ENCODE data around the gene ADAM19.

Gene ADAM19, protein sequence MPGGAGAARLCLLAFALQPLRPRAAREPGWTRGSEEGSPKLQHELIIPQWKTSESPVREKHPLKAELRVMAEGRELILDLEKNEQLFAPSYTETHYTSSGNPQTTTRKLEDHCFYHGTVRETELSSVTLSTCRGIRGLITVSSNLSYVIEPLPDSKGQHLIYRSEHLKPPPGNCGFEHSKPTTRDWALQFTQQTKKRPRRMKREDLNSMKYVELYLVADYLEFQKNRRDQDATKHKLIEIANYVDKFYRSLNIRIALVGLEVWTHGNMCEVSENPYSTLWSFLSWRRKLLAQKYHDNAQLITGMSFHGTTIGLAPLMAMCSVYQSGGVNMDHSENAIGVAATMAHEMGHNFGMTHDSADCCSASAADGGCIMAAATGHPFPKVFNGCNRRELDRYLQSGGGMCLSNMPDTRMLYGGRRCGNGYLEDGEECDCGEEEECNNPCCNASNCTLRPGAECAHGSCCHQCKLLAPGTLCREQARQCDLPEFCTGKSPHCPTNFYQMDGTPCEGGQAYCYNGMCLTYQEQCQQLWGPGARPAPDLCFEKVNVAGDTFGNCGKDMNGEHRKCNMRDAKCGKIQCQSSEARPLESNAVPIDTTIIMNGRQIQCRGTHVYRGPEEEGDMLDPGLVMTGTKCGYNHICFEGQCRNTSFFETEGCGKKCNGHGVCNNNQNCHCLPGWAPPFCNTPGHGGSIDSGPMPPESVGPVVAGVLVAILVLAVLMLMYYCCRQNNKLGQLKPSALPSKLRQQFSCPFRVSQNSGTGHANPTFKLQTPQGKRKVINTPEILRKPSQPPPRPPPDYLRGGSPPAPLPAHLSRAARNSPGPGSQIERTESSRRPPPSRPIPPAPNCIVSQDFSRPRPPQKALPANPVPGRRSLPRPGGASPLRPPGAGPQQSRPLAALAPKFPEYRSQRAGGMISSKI

DNA sequence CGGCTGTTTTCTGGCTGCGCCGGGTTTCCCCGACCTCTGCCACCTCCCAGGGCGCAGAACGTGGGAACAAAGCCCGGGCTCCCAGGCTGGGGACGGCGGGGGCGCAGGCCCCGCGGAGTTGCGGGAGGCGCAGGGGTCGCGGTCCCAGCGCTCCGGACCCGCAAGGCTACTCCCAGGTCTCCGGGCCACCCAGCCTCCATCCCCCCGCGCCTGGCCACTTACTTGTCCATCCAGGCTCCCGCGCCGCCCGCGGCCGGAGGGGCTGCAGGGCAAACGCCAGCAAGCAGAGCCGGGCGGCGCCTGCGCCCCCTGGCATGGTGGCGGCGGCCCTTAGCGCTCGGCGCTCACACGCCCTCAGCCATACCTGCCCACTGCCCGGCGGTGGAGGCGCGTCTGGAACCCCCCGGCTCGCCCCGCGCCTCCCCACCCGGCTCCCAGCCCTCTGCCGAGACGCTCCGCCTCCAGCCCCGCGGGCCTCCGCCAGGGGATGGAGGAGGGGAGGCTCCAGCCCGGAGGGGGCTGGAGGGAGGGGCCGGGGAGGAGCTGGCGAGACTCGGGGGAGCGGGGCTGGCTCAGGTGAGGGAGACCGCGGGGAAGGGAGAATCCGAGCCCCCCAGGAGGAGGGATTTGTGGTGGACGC is at the start of gene ADAM19:
Gene ADAM19, minus strand, starts transcription at position 395 of the 640 bp plus-strand sequence. Its CDS starts 79 bp downstream, at position 316.
- peak; percentile 67 for DNase-seq

DNA sequence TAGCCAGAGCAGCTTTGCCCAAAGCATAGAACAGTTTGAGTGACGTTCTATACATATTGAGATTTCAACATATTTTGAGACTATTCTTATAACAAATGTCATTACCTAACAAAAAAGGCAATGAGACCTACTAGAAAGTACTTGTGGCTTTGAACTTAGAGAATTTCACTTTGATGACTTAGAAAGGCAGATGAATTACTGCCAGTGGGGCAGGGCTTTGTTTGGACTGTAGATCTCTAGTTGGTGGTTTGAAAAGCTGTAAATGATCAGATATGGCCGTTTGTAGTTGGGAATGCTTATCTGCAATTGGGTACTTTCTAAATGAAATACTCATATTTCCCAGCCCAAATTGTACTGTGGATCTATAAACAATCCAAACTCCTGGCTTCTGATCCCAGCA is 48.6 kb upstream of the ADAM19 start:
- DNase-seq = no peak

DNA sequence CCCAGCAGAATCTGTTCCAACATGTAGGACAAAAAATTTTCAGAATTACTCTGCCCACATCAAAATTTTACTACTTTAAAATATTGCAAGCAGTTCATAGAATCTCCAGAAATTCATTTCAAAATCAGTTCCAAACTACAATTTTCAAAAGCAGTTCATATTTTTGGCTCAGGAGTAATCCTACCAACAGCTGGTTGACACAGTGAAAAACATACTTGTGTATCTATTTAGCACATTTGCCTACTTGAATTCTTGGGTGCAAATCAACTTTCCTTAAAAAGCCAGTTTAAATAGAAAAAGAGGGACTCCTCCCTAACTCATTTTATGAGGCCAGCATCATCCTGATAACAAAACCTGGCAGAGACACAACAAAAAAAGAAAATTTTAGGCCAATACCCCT is 45.2 kb upstream of the ADAM19 start:
- DNase-seq = no peak

DNA sequence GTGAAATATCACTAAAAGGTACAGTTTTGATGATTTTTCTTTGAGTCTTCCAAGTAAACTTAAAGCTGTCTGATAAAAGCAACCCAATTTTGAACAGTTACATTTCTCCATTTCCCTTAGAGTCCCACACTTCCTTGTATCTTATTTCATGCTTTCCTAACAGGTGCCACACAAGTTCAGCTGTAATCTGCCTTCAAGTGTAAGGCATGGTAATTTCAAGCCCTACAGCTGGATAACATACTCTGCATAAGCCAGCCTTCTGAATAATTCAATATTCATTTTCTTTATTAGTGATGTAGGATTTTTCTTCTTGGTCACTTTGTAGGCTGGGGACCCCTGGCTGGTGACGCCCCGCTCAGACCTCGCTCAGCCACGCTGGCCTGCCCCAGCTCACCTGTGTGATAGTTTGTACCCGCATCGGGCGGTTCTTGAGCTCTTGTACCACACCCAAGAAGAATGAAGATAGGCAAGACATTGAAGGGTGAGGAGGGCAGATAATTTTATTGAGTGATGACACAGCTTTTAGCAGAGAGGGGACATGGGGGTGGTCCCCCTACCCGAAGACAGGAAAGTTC is 42.7 kb upstream of the ADAM19 start:
- DNase-seq = no peak

DNA sequence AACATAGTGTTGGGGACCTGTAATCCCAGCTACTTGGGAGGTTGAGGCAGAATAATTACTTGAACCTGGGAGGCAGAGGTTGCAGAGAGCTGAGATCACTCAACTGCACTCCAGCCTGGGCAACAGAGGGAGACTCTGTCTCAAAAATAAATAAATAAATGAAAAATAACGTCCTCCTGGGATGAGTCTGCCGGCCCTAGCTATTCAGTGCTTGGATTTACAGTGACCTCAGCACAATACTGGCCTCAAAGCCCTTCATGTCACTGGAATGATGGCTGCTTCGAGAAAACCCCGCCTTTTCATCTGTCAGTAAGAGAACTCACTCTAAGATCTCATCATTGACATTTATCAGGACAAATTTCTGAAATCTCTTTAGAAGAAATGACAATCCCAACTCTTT is 41.2 kb upstream of the ADAM19 start:
- DNase-seq = no peak

DNA sequence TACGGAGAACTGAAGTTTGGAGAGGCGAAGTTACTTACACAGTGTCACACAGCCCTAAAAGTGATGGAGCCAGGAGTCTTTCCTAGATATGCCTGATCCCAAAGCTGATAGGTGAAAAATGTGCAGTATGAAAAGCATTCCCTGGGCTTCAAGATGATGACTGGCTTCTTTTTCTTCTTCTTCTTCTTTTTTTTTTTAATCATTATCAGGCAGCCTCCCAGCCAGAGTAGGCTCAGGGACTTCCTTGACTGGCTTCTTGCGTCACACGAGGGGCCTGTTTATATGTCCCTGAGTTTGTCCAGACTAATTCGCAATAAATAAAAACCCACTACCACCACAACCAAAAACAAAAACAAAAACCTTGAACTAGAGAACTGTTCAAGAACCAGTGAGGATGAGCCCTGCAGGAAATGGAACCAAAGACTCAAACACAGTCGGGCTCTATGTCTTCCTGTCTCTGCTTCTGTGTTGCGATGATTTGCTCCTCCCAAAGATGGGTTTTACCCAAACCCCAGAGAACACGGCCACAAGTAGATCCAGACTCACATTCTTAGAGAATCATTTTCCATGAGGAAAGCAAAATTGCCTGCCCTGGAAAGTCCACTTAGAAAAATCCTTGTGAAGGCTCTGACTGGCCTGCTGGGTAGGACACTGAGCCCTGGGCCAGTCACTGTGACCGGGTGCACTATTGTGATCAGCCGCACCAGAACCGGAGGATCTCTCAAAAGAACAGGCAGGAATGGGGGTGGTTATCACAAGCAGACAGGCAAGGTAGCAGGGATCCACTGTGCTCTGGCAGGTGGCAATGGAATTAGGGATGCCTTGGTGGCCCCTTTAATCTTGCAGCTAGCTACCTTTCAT is 38.0 kb upstream of the ADAM19 start:
- DNase-seq = peak; percentile 42

DNA sequence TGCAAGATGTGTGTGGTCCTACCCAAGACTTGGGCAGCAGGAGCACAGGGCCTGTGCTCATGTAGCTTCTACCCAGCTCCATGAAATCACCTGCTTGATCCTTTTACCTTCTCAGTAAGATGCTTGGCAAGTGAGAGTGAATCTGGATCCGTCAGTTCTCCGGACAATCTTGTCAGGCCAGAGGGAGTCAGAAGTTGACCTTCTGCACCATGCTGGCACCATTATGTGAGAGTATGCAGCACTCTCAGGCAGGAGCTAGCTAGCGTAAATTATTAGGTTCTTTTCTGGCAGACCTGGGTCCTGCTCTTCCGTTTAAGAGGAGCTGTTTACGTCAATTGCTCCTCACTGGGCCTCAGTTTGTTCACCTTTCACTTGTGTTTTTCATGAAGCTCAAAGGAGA is 37.0 kb upstream of the ADAM19 start:
- no peak for DNase-seq

DNA sequence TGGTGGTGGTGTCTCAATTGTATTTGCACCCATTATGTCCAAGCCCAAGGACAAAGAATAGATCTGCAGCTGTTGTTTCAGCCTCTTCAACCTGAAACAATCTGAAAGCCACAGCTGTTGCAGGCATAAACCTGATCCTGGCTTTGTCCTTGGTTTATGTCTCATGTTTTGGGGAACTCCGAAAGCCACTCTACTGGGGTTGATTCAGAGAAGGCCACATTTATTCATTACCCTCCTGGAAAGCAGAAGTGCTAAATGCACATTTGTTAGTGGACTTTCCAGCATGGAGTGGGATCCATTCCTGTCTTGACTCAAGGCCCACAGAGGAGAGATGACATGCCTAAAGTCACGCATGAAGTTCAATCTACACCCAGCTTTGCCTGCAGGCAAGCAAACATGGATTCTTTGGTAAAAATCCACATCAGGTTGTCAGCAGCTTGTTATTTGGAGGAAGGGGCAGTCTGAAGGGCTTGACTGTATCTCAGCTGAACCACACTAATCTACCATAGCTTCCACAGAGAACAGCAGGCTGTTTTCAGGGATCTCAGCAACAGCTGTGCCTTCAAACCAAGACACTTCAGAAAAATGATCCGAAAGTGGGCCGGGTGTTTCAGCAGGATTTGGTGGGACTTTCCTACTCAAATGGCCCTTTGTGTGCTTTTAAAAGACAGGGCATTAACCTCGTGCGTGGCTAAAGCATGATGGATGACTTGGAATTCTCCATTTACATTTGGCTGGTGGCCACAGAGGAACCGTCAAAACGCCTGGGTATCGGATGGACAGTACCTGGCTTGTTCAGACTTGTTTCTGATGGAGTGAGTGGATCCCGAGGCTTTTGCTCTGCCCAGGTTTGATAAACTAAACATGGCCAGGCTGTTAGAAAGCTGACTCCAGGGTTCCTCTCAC is 36.2 kb upstream of the ADAM19 start:
- no peak for DNase-seq

DNA sequence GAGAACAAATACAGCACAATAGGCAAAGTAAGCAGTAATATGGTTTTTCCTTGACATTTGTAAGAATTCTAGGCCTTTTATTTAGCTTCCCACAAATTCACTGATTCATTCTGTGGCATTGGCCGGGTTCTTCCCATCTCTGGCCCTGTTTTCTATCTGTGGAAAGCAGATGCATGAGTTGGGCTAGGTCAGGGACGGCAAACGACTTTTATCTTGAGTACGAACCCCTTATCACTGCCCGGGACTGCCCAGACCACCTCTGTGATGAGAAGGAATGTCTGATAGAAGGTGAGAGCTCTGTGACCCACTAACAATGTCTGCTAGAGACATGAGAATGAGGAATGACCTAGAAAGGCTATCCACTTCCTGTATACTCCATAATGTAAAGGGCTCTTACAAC is 35.4 kb upstream of the ADAM19 start:
- no peak for DNase-seq

DNA sequence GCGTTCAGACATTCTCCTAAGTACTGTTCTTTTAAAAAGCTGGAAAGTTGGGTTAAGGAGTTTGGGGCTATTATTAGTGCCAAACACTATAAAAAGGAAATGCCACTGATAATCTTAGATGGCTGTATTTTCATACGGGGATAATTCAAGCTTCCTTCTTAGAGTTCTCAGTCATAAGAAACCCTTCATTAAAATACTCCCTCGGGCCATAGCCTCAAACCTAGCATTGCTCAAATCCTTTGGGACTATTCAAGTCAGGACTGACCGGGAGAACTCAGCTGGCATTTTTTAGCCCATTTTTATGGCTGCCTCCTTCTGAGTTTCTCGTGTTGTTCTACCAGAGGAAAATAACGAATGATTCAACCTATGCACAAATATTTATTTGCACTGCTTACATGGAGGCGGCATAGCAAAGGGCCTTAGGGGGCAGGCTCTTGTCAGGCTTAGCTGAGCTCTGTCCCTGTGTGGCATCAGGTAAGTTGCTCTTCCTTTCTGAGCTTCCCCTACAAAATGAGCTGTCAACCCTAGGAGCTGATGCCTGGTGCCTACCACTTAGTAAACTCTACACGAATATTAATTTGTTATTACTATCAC is 33.5 kb upstream of the ADAM19 start:
- DNase-seq = no peak

DNA sequence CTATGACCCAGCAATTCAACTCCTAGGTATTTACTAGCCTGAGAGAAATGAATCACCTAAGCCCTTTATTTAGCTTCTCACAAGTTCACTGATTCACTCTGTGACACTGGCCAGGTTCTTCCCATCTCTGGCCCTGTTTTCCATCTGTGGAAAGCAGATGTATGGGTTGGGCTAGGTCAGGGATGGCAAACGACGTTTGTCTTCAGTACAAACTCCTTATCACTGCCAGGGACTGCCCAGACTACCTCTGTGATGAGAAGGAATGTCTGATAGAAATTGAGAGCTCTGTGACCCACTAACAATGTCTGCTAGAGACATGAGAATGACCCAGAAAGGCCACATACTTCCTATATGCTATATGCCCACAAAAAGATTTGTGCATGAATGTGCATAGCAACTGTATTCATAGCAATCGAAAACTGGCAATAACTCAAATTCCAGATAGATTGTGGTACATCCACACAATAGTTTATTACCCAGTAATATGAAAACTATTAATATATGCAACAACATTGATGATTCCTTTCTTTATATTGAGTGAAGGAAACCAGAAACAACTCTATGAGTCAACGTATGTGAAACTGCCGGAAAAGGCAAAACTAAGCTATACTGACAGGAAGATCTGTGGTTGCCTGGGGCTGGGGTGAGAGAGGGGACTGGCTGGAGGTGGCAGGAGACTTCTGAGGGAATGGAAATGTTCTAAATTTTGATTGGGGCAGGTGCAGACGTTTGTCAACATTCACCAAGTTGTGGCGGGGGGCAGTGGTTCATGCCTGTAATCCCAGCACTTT is 32.0 kb upstream of the ADAM19 start:
- DNase-seq = peak; percentile 78

DNA sequence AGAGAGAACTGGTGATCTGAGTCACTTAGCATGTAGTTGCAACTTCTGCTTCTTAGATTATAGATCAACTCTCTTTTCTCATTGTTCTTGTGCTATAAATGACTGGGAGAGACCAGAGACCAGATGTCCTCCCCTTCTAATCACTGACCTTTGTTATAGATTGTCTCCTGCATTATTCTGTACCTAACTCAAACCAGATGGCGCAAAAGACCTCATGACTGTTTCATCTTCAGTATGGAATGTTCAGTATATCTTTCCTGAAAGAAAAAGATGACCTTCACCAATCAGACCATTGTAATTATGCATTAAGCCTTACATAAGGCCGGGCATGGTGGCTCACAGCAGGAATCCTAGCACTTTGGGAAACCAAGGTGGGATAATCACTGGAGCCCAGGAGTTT is 30.5 kb upstream of the ADAM19 start:
- no peak for DNase-seq

DNA sequence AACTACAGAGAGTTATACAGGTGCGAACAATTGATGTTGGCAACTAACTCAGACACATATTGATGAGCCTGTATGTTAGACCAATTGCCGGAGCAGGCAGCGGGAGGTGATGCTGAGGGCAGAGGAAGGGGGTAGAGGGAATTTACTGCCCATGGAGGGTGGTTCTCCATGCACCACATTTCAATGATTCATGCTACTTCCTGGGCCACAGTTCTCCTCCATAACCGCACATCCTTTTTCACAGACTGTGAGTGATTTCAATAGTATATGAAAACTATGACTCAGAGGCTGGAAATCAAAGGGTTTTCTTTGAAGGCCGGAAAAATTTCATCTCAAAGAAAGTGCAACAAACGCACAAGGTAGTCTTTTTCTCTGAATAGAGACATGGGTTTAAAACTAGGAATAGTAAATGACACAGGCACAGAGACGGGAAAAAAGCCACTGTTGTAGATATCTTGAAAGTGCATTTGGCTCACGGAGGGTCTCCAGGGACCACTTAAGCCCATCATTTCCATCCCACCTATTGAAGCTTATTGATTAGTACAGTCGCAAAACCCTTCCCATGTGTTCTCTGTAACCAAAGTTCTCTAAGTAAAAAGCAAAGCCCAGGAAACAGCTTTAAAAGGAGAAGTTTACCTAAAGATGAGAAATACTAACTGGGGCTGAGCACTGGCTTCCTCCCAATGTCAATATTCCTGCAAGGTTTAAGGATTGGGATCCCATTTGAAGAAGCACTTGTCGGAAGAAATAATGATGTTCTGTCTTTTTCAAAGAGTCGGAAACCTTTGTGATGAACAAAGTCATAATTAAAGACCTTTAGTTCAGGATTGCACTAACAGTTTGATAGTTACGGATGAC is 28.0 kb upstream of the ADAM19 start:
- peak; percentile 76 for DNase-seq

DNA sequence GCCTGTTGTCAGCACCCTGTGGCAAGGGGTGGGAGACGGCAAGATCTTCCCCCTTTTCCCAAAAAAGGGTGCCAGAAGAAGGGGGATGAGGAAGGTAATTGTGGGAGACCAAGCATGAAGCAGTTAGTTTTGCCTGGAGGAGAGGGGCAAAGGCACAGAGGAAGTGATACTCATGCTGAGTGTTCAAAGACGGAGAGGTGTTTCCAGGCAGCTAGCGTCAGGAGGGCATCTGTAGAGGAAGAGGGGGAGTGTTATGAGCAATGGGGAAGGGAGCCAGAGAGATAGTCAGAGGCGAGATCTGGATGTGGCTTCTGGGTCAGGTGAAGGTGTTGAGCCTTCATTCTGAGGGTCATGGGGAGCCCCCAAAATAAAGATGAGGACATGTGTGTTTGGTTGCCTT is 26.9 kb upstream of the ADAM19 start:
- DNase-seq = peak; percentile 60

DNA sequence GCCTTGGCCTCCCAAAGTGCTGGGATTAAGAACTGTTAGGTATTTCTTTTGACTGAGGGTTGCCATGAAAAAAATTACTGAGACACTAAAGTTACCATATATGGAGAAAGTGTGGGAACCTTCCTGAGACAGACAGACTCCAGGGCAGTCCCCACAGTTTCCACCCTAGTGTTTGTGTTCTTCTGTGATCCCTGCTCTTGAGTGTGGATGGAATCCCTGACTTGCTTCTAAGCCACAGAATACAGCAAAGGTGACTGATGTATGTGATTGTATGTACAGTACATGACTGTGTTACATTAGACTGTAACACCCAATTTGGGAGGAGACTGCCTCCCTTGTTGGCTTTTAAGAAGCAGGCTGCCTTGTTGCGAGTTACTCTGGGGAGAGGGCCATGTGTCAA is 24.7 kb upstream of the ADAM19 start:
- DNase-seq = no peak

DNA sequence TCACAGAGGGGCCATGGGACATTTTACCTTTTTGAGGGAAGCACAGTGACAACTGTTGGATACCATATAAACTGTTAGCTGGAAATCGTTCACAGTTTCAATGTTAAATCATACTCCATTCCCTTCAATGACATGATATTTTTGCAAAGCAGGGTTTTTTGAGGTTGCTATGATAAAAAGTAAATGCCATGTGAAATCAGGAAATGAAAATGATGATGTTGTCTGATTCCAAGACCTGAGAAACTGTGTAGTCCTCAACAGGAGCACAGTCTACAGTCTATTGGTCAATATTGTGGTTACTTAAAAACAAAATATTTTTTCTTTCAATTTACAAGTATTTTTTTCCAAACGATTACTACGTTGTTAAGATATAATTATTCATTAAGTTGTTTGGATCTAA is 24.0 kb upstream of the ADAM19 start:
- no peak for DNase-seq

DNA sequence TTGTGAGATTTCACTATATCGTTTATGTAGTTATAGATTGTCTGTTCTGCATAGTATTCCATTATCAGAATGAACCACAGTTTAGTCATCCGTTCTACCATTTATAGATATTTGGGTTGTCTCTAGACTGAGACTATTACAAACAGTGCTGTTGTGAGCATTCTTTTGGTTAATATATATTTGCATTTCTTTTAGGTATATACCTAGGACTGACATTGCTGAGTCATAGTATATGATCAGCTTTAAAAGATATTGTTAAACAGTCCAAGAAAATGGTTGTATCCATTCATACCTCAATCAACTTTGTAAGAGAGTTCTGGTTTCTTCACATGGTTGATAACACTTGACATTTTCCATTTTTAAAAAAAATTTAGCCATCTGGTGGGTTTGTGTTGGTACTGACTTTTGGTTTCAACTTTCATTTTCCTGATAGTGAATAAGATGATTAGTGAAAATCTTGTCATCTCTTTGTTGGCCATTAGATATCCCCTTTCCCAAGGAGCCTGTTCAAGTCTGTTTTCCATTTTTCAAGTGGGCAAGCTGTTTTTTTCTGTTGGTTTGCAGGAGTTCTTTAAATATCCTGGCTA is 22.9 kb upstream of the ADAM19 start:
- DNase-seq = no peak

DNA sequence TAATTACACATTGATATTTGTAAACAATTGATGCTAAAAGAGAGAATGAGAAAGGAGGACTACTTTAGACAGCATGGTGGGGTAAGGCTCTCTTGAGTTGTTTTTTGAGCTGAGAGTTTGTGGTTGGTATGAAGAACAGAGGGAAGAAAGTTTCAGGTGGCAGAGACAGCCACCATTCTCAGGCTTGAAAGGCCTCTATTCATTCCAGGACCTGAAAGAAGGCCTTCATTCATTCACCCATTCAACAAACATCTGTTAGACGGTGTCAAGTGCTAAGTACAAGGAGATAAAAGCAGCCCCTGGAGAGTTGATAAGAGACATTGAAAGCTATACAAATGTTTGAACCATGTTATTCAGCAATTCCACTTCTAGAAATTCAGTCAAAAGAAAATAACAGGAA is 21.7 kb upstream of the ADAM19 start:
- no peak for DNase-seq
